Cardiac muscle cell (in vitro differentiated cells and primary cell): Measurements from ENCODE around the gene PPEF2. TPM values are rescaled to one million over a fixed set of nuclear protein-coding genes. Genes with fewer than 3 reads are reported as not detected.

Source experiments
- DNase-seq, 2 donors: peaks; one replicate each; pipeline versions ENCODE4 v3.0.0 to v3.0.0-alpha.2; 2010 to 2017; ENCODE audit warnings: low read depth in 1 of 2, low spot score in 1 of 2
- H3K27ac ChIP-seq: fragments of 200-600 bp; sonication (generic); 2 replicates; pipeline ENCODE4 v1.5.1; 2016
- H3K27me3 ChIP-seq: fragments of 200-600 bp; sonication (generic); 2 replicates; pipeline ENCODE4 v1.6.0; 2016; ENCODE audit warnings: control low read depth
- H3K36me3 ChIP-seq: fragments of 200-600 bp; sonication (generic); 2 replicates; pipeline ENCODE4 v1.5.1; 2016; ENCODE audit warnings: control low read depth
- H3K4me1 ChIP-seq: fragments of 200-600 bp; sonication (generic); 2 replicates; pipeline ENCODE4 v1.8.1; 2017; ENCODE audit warnings: low read depth, mild to moderate bottlenecking, mixed run types
- H3K4me3 ChIP-seq: fragments of 200-600 bp; sonication (generic); 2 replicates; pipeline ENCODE4 v1.5.1; 2016; ENCODE audit warnings: mild to moderate bottlenecking
- H3K9me3 ChIP-seq: fragments of 200-600 bp; sonication (generic); 2 replicates; pipeline ENCODE4 v1.5.1; 2017; ENCODE audit warnings: low read depth, mild to moderate bottlenecking, control low read depth
- CTCF ChIP-seq: IDR thresholded peaks from 2 replicates; pipeline ENCODE4 v1.5.1; 2012; ENCODE audit warnings: low read depth, mild to moderate bottlenecking, low read length
- polyA plus RNA-seq: library from polyadenylated mRNA; unstranded; fragments of >200 nt; fragmentation: Nextera tagmentation; extraction: Ambion mirVana; gene quantifications from 2 replicates; pipeline ENCODE4 v1.2.1, GENCODE V29; 2016
- total RNA-seq: library from RNA; depleted of rRNA; stranded (reverse); fragments of >200 nt; gene quantifications from 2 replicates; pipeline ENCODE4 v1.2.3, GENCODE V29; 2016

Gene PPEF2
- total and polyA plus RNA-seq, 2 experiments from 2014 or later: not detected

- DNase-seq: peak in 1 of 2 donors; percentile 69
- no peaks in the 10 kb centered on the region for H3K4me1 ChIP-seq
- no peak overlapping the region for H3K4me3 ChIP-seq
- no peaks in the 10 kb centered on the region for H3K9me3 ChIP-seq
- no peak for TF ChIP-seq CTCF
- no peak overlapping the region for H3K27ac ChIP-seq
- no peaks in the 10 kb centered on the region for H3K27me3 ChIP-seq
- no peaks in the 10 kb centered on the region for H3K36me3 ChIP-seq
These were observed 6.3 kb upstream of the PPEF2 start for GRCh38 chr4:75908555-75908954.

DNA sequence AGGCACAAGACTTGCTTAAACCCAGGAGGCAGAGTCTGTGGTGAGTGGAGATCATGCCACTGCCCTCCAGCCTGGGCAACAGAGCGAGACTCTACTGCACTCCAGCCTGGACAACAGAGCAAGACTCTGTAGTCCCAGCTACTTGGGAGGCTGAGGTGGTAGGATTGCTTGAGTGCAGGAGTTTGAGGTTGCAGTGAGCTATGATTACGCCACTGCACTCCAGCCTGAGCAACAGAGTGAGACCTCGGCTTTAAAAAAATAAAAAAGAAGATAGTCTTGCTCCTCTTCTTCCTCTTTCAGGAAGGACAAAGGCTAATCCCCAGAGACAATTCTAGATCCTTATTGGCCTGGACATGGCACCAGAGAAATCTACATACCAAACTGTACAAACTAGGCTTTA, 5.7 kb upstream of the PPEF2 start:
- H3K27me3 ChIP-seq: no peaks in the 10 kb centered on the region
- no peak overlapping the region for H3K27ac ChIP-seq
- no peaks in the 10 kb centered on the region for H3K9me3 ChIP-seq
- no peaks in the 10 kb centered on the region for H3K36me3 ChIP-seq
- DNase-seq: peak in 1 of 2 donors; percentile 21
- no peak for TF ChIP-seq CTCF
- no peak overlapping the region for H3K4me3 ChIP-seq
- H3K4me1 ChIP-seq: no peaks in the 10 kb centered on the region

DNA sequence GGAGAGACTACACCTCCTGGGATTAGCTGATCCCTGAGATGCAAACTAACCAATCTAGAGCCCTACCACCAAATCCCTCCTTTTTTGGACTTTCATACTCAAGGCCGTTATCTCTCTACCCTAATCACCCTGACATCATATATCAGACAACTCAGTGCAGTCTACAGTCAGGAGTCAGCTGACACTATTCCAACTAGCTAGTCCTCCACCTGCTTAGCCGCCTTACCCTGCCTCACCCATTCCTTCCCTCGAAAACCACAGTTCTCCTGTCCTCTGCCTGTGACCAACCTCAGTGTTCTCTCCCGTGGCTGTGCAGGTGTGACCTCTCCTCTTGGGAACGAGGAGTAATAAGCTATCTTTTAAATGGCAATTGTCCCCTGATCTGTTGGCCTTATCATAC, 1.8 kb upstream of the PPEF2 start:
- no peak overlapping the region for H3K4me3 ChIP-seq
- no peaks in the 10 kb centered on the region for H3K36me3 ChIP-seq
- no peaks in the 10 kb centered on the region for H3K9me3 ChIP-seq
- H3K27ac ChIP-seq: no peak overlapping the region
- no peaks in the 10 kb centered on the region for H3K4me1 ChIP-seq
- no peaks in the 10 kb centered on the region for H3K27me3 ChIP-seq
- no peak for TF ChIP-seq CTCF
- DNase-seq: no peak

DNA sequence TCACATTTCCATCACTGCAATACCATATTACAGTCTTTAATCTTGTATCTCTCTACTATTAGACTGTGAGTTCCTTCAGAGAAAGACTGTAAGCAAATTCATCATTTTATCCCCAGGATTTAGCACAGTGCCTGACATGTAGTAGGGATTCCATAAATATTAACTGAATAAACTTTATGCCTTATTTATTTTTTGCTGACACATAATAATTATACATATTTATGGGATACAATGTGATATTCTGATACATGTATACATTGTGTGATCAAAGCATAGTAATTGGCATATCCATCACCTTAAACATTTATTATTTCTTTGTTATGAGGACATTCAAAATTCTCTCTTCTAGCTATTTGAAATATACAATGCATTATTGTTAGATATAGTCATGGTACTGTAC, 3.7 kb downstream of the PPEF2 start:
- no peak for TF ChIP-seq CTCF
- Histone ChIP-seq H3K27ac (no peak overlapping the region), H3K36me3 (no peaks in the 10 kb centered on the region), H3K4me3 (no peak overlapping the region), H3K27me3 (peaks cover 10% of the 10 kb centered on the region), H3K9me3 (no peaks in the 10 kb centered on the region), H3K4me1 (no peaks in the 10 kb centered on the region)
- DNase-seq: no peak

- Histone ChIP-seq H3K27ac (no peak overlapping the region), H3K4me1 (no peaks in the 10 kb centered on the region), H3K27me3 (peaks cover 30% of the 10 kb centered on the region), H3K4me3 (no peak overlapping the region), H3K9me3 (no peaks in the 10 kb centered on the region), H3K36me3 (no peaks in the 10 kb centered on the region)
- TF ChIP-seq CTCF: peak; percentile 61
- DNase-seq: peak; percentile 21 to 45
These were observed 6.4 kb downstream of the PPEF2 start for GRCh38 chr4:75895744-75896314.
